ENCODE results near the gene ZNF23. TPM values are rescaled to one million over a fixed set of nuclear protein-coding genes. Genes with fewer than 3 reads are reported as not detected.

Gene ZNF23
- total RNA-seq, 1 experiment from 2014 or later = 6.3 TPM

Other genes with a start within 250 kb of the ZNF23 start
- gene HYDIN, start 231.5 kb downstream of the ZNF23 start, total RNA-seq (2014; rRNA removed; shearing (Covaris generic)) = 0.03 TPM in 1 of 2 replicates, not detected in the other
- gene CMTR2, start 172.8 kb downstream of the ZNF23 start, total RNA-seq (2014; rRNA removed; shearing (Covaris generic)) = 18.9 and 24.7 TPM in 2 replicates
- gene CALB2, start 103.5 kb downstream of the ZNF23 start, total RNA-seq (2014; rRNA removed; shearing (Covaris generic)) = 5.4 and 6.9 TPM in 2 replicates
- not detected in 2 replicates for gene TLE7, start 20.2 kb downstream of the ZNF23 start, total RNA-seq (2014; rRNA removed; shearing (Covaris generic))
- 0.87 and 0.90 TPM in 2 replicates for gene ZNF19, start 27.1 kb upstream of the ZNF23 start, total RNA-seq (2014; rRNA removed; shearing (Covaris generic))
- 0.43 TPM in 1 of 2 replicates, not detected in the other for gene CHST4, start 64.2 kb upstream of the ZNF23 start, total RNA-seq (2014; rRNA removed; shearing (Covaris generic))
- not detected in 2 replicates for gene TAT, start 114.8 kb upstream of the ZNF23 start, total RNA-seq (2014; rRNA removed; shearing (Covaris generic))
- 0.10 and 0.55 TPM in 2 replicates for gene MARVELD3, start 163.9 kb upstream of the ZNF23 start, total RNA-seq (2014; rRNA removed; shearing (Covaris generic))